Trophoblast cell (in vitro differentiated cells and primary cell): ENCODE data around the gene CEL.
A peak's percentile ranks its signal among the peaks of the same experiment; 100 is the strongest.

Source experiments
- DNase-seq, 2 donors: peaks; one replicate each; pipeline ENCODE4 v3.0.0-alpha.2; 2016
- H2AFZ ChIP-seq: 2 replicates; pipeline ENCODE4 v1.6.1; 2013; ENCODE audit warnings: low read length, moderate library complexity, mild to moderate bottlenecking; ENCODE audit not compliant: insufficient read depth, poor library complexity
- H2AK5ac ChIP-seq: 2 replicates; pipeline ENCODE4 v1.6.1; 2013; ENCODE audit warnings: mild to moderate bottlenecking, low read length
- H2BK120ac ChIP-seq: 2 replicates; pipeline ENCODE4 v1.6.1; 2013; ENCODE audit warnings: low read length, mild to moderate bottlenecking, moderate library complexity; ENCODE audit not compliant: insufficient read depth, poor library complexity
- H2BK12ac ChIP-seq: 2 replicates; pipeline ENCODE4 v1.6.1; 2013; ENCODE audit warnings: mild to moderate bottlenecking, low read length, moderate library complexity
- H2BK5ac ChIP-seq: 2 replicates; pipeline ENCODE4 v1.6.1; 2013; ENCODE audit warnings: low read length, low read depth, moderate library complexity, mild to moderate bottlenecking; ENCODE audit not compliant: poor library complexity
- H3K14ac ChIP-seq: 2 replicates; pipeline ENCODE4 v1.6.1; 2013; ENCODE audit warnings: mild to moderate bottlenecking, low read length
- H3K18ac ChIP-seq: 2 replicates; pipeline ENCODE4 v1.6.1; 2013; ENCODE audit warnings: mild to moderate bottlenecking, low read length
- H3K23ac ChIP-seq: 2 replicates; pipeline ENCODE4 v1.6.1; 2013; ENCODE audit warnings: low read length
- H3K27ac ChIP-seq: 2 replicates; pipeline ENCODE4 v1.5.1; 2013; ENCODE audit warnings: low read depth, mild to moderate bottlenecking, inconsistent platforms, low read length, moderate library complexity
- H3K27me3 ChIP-seq: 2 replicates; pipeline ENCODE4 v1.6.1; 2013; ENCODE audit warnings: inconsistent platforms, mild to moderate bottlenecking, low read length, moderate library complexity; ENCODE audit not compliant: insufficient read depth
- H3K36me3 ChIP-seq, 2 experiments: 1 replicate in 1 of 2; 2 replicates in 1 of 2; pipeline ENCODE4 v1.6.1; 2013; ENCODE audit warnings: low read length in 2 of 2, mild to moderate bottlenecking in 2 of 2, moderate library complexity in 1 of 2; ENCODE audit not compliant: insufficient read depth in 2 of 2, control insufficient read depth in 1 of 2
- H3K4ac ChIP-seq: 2 replicates; pipeline ENCODE4 v1.6.1; 2013; ENCODE audit warnings: low read depth, mild to moderate bottlenecking, low read length, moderate library complexity
- H3K4me1 ChIP-seq, 2 experiments: 1 replicate in 1 of 2; 2 replicates in 1 of 2; pipeline ENCODE4 v1.6.1; 2013; ENCODE audit warnings: low read length in 2 of 2, mild to moderate bottlenecking in 2 of 2, moderate library complexity in 1 of 2; ENCODE audit not compliant: insufficient read depth in 2 of 2, control insufficient read depth in 1 of 2
- H3K4me2 ChIP-seq: 2 replicates; pipeline ENCODE4 v1.6.1; 2013; ENCODE audit warnings: inconsistent platforms, mild to moderate bottlenecking, low read length, moderate library complexity
- H3K4me3 ChIP-seq: 2 replicates; pipeline ENCODE4 v1.5.1; 2013; ENCODE audit warnings: mild to moderate bottlenecking, low read depth, low read length, inconsistent platforms
- H3K79me1 ChIP-seq: one replicate; pipeline ENCODE4 v1.6.1; 2013; ENCODE audit warnings: low read length
- H3K79me2 ChIP-seq: 2 replicates; pipeline ENCODE4 v1.6.1; 2013; ENCODE audit warnings: low read length, mild to moderate bottlenecking; ENCODE audit not compliant: control insufficient read depth, insufficient read depth, poor library complexity
- H3K9ac ChIP-seq: 2 replicates; pipeline ENCODE4 v1.6.1; 2013; ENCODE audit warnings: mild to moderate bottlenecking, low read length
- H3K9me3 ChIP-seq: 2 replicates; pipeline ENCODE4 v1.6.1; 2013; ENCODE audit warnings: low read depth, mild to moderate bottlenecking, control low read depth, inconsistent platforms, low read length; ENCODE audit not compliant: insufficient read depth
- H4K12ac ChIP-seq: 2 replicates; pipeline ENCODE4 v1.6.1; 2013; ENCODE audit warnings: low read depth, mild to moderate bottlenecking, low read length, moderate library complexity
- H4K8ac ChIP-seq: 2 replicates; pipeline ENCODE4 v1.6.1; 2013; ENCODE audit warnings: low read depth, mild to moderate bottlenecking, low read length, moderate library complexity
- H4K91ac ChIP-seq: one replicate; pipeline ENCODE4 v1.6.1; 2013; ENCODE audit warnings: low read depth, mild to moderate bottlenecking, low read length, moderate library complexity
- WGBS: extraction: QIAGEN DNeasy Blood & Tissue Kit; methylation state at CpG from one replicate; pipeline ENCODE4 v1.1.7; 2013; ENCODE audit warnings: missing lambda C conversion rate; ENCODE audit not compliant: insufficient read length, insufficient coverage; ENCODE audit errors: extremely low coverage; 5-methylcytosine and 5-hydroxymethylcytosine counted together

CEL gene

GRCh38 chr9:133113163-133113948 is 51.6 kb downstream of the CEL start:
- Histone ChIP-seq H3K9ac (no peak overlapping the region), H3K36me3 (peaks cover 21 to 23% of the 10 kb centered on the region in 2 experiments), H3K18ac (no peak overlapping the region), H2BK5ac (no peak overlapping the region), H2AFZ (no peak overlapping the region), H3K14ac (no peak overlapping the region), H3K4me3 (no peak overlapping the region), H3K9me3 (no peaks in the 10 kb centered on the region), H4K12ac (no peak overlapping the region), H3K4ac (no peak overlapping the region), H3K79me1 (no peaks in the 10 kb centered on the region), H4K91ac (no peak overlapping the region), H4K8ac (no peak overlapping the region), H2BK12ac (no peak overlapping the region), H2BK120ac (no peak overlapping the region), H3K27me3 (no peaks in the 10 kb centered on the region), H3K4me1 (peaks cover 17 to 21% of the 10 kb centered on the region in 2 experiments), H3K4me2 (no peak overlapping the region), H3K79me2 (no peaks in the 10 kb centered on the region), H2AK5ac (no peak overlapping the region), H3K27ac (no peak overlapping the region), H3K23ac (no peak overlapping the region)
- no CpG with 5 or more reads among the region's 19 CpGs for WGBS
- no peak for DNase-seq

- H3K9me3 ChIP-seq, result no peaks in the 10 kb centered on the region
- no CpG with 5 or more reads among the region's 20 CpGs for WGBS
- H3K79me2 ChIP-seq, result no peaks in the 10 kb centered on the region
- no peak overlapping the region for H3K27ac ChIP-seq
- H4K91ac ChIP-seq, result no peak overlapping the region
- H3K23ac ChIP-seq, result no peak overlapping the region
- H2AK5ac ChIP-seq, result no peak overlapping the region
- peak overlapping the region; percentile 26 for H2AFZ ChIP-seq
- H3K14ac ChIP-seq, result no peak overlapping the region
- DNase-seq, result peak; percentile 99
- no peaks in the 10 kb centered on the region for H3K79me1 ChIP-seq
- no peak overlapping the region for H3K4ac ChIP-seq
- no peak overlapping the region for H3K4me2 ChIP-seq
- no peak overlapping the region for H3K4me3 ChIP-seq
- H2BK12ac ChIP-seq, result no peak overlapping the region
- H2BK5ac ChIP-seq, result no peak overlapping the region
- H3K4me1 ChIP-seq, result peaks cover 17 to 23% of the 10 kb centered on the region in 2 experiments
- no peak overlapping the region for H4K12ac ChIP-seq
- no peaks in the 10 kb centered on the region for H3K27me3 ChIP-seq
- peaks cover 14 to 15% of the 10 kb centered on the region in 2 experiments for H3K36me3 ChIP-seq
- no peak overlapping the region for H2BK120ac ChIP-seq
- no peak overlapping the region for H3K18ac ChIP-seq
- no peak overlapping the region for H4K8ac ChIP-seq
- H3K9ac ChIP-seq, result no peak overlapping the region
Observed at GRCh38 chr9:133113949-133114885, 52.4 kb downstream of the CEL start.

DNA sequence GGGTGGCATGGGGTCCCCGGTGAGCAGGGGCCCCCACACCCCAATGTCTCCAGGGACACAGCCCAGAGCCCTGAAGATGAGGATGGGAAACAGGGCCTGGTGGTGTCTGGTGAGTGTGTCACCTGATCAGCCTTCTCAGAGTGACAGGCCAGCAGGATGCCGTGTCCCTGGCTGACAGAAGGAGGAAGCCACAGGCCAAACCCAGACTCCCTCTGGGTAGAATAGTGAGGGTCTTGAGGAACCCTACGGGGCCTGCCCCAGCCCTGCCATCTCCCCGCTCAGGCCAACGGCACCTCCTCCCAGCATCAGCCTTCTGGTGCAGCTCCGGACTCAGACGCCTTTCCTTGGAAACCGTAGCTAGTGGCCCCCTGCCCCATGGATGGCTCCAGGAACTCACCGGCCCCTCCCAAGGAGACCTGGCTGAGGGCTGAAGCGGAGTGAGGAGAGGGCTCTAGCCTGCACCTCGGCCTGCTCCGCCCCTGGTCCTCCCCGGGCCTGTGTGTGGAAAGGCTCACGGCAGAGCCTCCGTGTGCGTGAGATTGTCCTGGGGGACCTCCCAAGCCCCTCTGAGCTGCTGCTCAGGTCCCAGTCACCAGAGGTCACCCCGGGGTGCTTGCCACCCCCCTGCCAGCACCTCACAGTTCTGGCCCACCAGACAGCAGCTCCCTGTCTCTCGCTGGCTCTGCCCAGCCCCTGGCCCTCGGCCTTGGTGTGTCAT is 53.3 kb downstream of the CEL start:
- Histone ChIP-seq H3K4ac (no peak overlapping the region), H2AK5ac (no peak overlapping the region), H3K79me1 (no peaks in the 10 kb centered on the region), H3K14ac (no peak overlapping the region), H3K9ac (no peak overlapping the region), H3K4me2 (no peak overlapping the region), H2BK12ac (no peak overlapping the region), H2BK5ac (no peak overlapping the region), H4K8ac (no peak overlapping the region), H4K12ac (no peak overlapping the region), H3K27ac (no peak overlapping the region), H3K9me3 (no peaks in the 10 kb centered on the region), H3K36me3 (peaks cover 7 to 8% of the 10 kb centered on the region in 2 experiments), H4K91ac (no peak overlapping the region), H3K79me2 (no peaks in the 10 kb centered on the region), H2AFZ (no peak overlapping the region), H3K4me3 (no peak overlapping the region), H3K27me3 (no peaks in the 10 kb centered on the region), H3K18ac (no peak overlapping the region), H2BK120ac (no peak overlapping the region), H3K4me1 (peaks cover 22 to 31% of the 10 kb centered on the region in 2 experiments), H3K23ac (no peak overlapping the region)
- no CpG with 5 or more reads among the region's 19 CpGs for WGBS
- DNase-seq, result no peak
